ENCODE results near the gene PRG3.

GRCh38 chr11:57327721-57328120 is 53.2 kb downstream of the PRG3 start:
- no peak for TF ChIP-seq CTCF (conservative IDR thresholded peaks at IDR 0.05; ENCODE audit: low read length)
- TF ChIP-seq EZH2phosphoT487 (IDR thresholded peaks at IDR 0.05; ENCODE audit: borderline replicate concordance) = no peak
